BE2C (cell line): ENCODE data around the gene SWT1.
"Not testable (repeated sequence)": the region's sequence is repeated elsewhere in the genome, so short reads cannot be mapped to it uniquely, and the experiment has no call there.

Experiments
- DNase-seq: peaks from one replicate; pipeline ENCODE4 v3.0.0-alpha.2; 2020
- H3K27me3 ChIP-seq: fragments of 250-450 bp; sonication (Bioruptor Pico); 2 replicates; pipeline ENCODE4 v1.5.1; 2020; ENCODE audit warnings: mild to moderate bottlenecking
- H3K36me3 ChIP-seq: fragments of 250-450 bp; sonication (Bioruptor Pico); 2 replicates; pipeline ENCODE4 v1.5.1; 2020; ENCODE audit warnings: mild to moderate bottlenecking
- H3K4me1 ChIP-seq: fragments of 250-450 bp; sonication (Bioruptor Pico); 2 replicates; pipeline ENCODE4 v1.5.1; 2020
- H3K4me3 ChIP-seq: 2 replicates; pipeline ENCODE4 v1.5.1; 2011; ENCODE audit warnings: low read depth, low read length
- H3K9me3 ChIP-seq: fragments of 250-450 bp; sonication (Bioruptor Pico); 2 replicates; pipeline ENCODE4 v1.5.1; 2020
- CTCF ChIP-seq: IDR thresholded peaks from 2 replicates; pipeline ENCODE4 v1.5.1; 2012; ENCODE audit warnings: mild to moderate bottlenecking, low read depth, low read length

SWT1 gene

DNA sequence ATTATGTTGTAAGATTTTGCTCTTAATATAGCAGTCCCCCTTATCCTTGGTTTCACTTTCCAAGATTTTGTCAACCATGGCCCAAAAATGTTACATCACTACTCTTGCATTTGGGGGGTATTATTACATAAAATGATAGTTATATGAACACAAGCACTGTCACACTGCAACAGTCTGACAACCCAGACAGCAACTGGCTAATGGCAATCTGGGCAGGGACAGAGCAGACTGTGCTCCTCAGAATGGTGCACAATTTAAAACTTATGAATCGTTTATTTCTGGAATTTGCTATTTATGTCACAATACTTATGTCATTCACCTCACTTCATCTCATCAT is 162.1 kb downstream of the SWT1 start:
- Histone ChIP-seq H3K9me3 (no peaks in the 10 kb centered on the region; the same call in 1 of the 2 replicates), H3K4me3 (no peak overlapping the region), H3K4me1 (no peaks in the 10 kb centered on the region; the same call in 1 of the 2 replicates), H3K27me3 (no peaks in the 10 kb centered on the region), H3K36me3 (peaks cover 10% of the 10 kb centered on the region)
- no peak for TF ChIP-seq CTCF
- DNase-seq = no peak

- not testable (repeated sequence) for H3K4me3 ChIP-seq, H3K27me3 ChIP-seq, H3K4me1 ChIP-seq, H3K9me3 ChIP-seq, H3K36me3 ChIP-seq, DNase-seq
Observed at GRCh38 chr1:185321104-185321503, 164.1 kb downstream of the SWT1 start.

GRCh38 chr1:185321653-185322221 is 164.8 kb downstream of the SWT1 start:
- not testable (repeated sequence) for DNase-seq, H3K4me3 ChIP-seq, H3K4me1 ChIP-seq, H3K27me3 ChIP-seq, H3K9me3 ChIP-seq, H3K36me3 ChIP-seq

GRCh38 chr1:185322636-185323035 is 165.7 kb downstream of the SWT1 start:
- Histone ChIP-seq H3K4me3 (no peak overlapping the region), H3K36me3 (no peaks in the 10 kb centered on the region), H3K9me3 (no peaks in the 10 kb centered on the region; the same call in 1 of the 2 replicates), H3K4me1 (no peaks in the 10 kb centered on the region), H3K27me3 (no peaks in the 10 kb centered on the region)
- no peak for TF ChIP-seq CTCF
- no peak for DNase-seq

DNA sequence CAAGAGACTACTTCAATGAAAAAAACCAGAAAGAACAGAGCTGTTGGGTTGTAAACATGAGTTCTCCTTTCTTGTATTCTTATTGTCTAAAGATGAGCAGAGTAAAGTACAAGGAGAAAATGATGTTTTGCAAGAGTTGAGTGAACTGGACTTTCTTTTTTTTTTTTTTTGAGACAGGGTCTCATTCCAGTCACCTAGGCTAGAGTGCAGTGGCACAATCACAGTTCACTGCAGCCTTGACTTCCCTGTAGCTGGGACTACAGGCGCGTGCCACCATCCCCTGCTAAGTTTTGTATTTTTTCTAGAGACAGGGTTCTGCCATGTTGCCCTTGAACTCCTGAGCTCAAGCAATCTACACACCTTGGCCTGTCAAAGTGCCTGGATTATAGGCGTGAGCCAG is 167.2 kb downstream of the SWT1 start:
- Histone ChIP-seq H3K4me1 (no peaks in the 10 kb centered on the region), H3K4me3 (no peak overlapping the region), H3K9me3 (no peaks in the 10 kb centered on the region; the same call in 1 of the 2 replicates), H3K36me3 (no peaks in the 10 kb centered on the region), H3K27me3 (no peaks in the 10 kb centered on the region)
- DNase-seq = no peak
- TF ChIP-seq CTCF = no peak

DNA sequence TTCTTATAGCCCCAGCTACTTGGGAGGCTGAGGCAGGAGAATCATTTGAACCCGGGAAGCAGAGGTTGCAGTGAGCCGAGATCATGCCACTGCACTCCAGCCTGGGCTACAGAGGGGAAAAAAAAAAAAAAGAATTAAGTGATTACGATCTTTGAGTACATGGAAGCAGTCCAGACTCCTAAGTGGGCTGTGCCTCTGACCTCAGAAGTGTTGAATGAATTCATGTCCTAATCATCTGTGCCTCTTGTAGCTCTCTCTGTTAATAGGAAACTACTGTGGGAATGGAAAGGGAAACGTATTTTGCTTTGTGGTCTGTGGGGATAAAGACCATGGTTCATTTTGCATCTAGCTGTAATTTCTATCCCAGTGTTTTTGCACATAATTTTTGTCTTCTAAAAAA is 168.4 kb downstream of the SWT1 start:
- DNase-seq = no peak
- H3K9me3 ChIP-seq = no peaks in the 10 kb centered on the region; the same call in 1 of the 2 replicates
- H3K4me3 ChIP-seq = no peak overlapping the region
- H3K36me3 ChIP-seq = no peaks in the 10 kb centered on the region
- no peaks in the 10 kb centered on the region for H3K27me3 ChIP-seq
- TF ChIP-seq CTCF = no peak
- H3K4me1 ChIP-seq = no peaks in the 10 kb centered on the region

DNA sequence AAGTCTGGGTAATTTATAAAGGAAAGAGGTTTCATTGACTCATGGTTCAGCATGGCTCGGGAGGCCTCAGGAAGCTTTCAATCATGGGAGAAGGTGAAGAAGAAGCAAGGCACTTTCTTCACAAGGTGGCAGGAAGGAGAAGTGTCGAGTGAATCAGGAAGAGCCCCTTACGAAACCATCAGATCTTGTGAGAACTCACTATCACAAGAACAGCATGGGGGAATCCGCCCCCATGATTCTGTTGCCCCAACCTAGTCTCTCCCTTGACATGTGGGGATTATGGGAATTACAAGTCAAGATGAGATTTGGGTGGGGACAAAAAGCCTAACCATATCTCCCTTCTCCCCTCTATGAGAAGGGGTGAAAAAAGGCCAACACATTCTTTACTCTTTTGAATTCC is 171.3 kb downstream of the SWT1 start:
- H3K27me3 ChIP-seq = peaks cover 9% of the 10 kb centered on the region; the same call in 1 of the 2 replicates
- TF ChIP-seq CTCF = no peak
- no peak for DNase-seq
- H3K9me3 ChIP-seq = no peaks in the 10 kb centered on the region; the same call in 1 of the 2 replicates
- H3K4me3 ChIP-seq = no peak overlapping the region
- no peaks in the 10 kb centered on the region for H3K4me1 ChIP-seq
- H3K36me3 ChIP-seq = no peaks in the 10 kb centered on the region
